ENCODE measurements around the gene UBE2E2.

GRCh38 chr3:23494967-23495366 lies 291.8 kb downstream of the UBE2E2 start:
- TF ChIP-seq CTCF (IDR thresholded peaks at IDR 0.05; ENCODE audit: low read depth, low read length, poor library complexity, severe bottlenecking) (no peak), EZH2phosphoT487 (IDR thresholded peaks at IDR 0.05; ENCODE audit: borderline replicate concordance, low read length) (no peak)
